ENCODE results near the gene RBMS1.

Gene RBMS1

GRCh38 chr2:160295519-160296207 lies 197.9 kb downstream of the RBMS1 start:
- H3K9ac ChIP-seq (ENCODE audit: low read length) = no peak overlapping the region
- H3K27ac ChIP-seq (ENCODE audit: low read length) = no peak overlapping the region
- no peak overlapping the region for H3K4me2 ChIP-seq (ENCODE audit: low read length)
- no peaks in the 10 kb centered on the region for H3K27me3 ChIP-seq (ENCODE audit: low read depth, low read length)
- H3K9me3 ChIP-seq (ENCODE audit: insufficient read depth, low read length) = no peaks in the 10 kb centered on the region
- no peaks in the 10 kb centered on the region for H4K20me1 ChIP-seq (ENCODE audit: insufficient read depth, low read length)
- no peaks in the 10 kb centered on the region for H3K36me3 ChIP-seq (replicated peaks; ENCODE audit: low read depth, low read length)
- TF ChIP-seq EZH2phosphoT487 (IDR thresholded peaks at IDR 0.05; ENCODE audit: low read depth) (no peak), CTCF (IDR thresholded peaks at IDR 0.05; ENCODE audit: low read depth, low read length) (no peak)
- no peaks in the 10 kb centered on the region for H3K79me2 ChIP-seq (ENCODE audit: low read length)
- no peak overlapping the region for H2AFZ ChIP-seq (ENCODE audit: low read depth, low read length)
- H3K4me1 ChIP-seq (ENCODE audit: low read length) = peaks cover 16% of the 10 kb centered on the region
- no peak overlapping the region for H3K4me3 ChIP-seq (ENCODE audit: low read length)

GRCh38 chr2:160294889-160295288 lies 198.7 kb downstream of the RBMS1 start:
- Histone ChIP-seq H4K20me1 (ENCODE audit: insufficient read depth, low read length) (no peaks in the 10 kb centered on the region), H3K9ac (ENCODE audit: low read length) (no peak overlapping the region), H3K4me1 (ENCODE audit: low read length) (peaks cover 16% of the 10 kb centered on the region), H3K4me3 (ENCODE audit: low read length) (no peak overlapping the region), H2AFZ (ENCODE audit: low read depth, low read length) (no peak overlapping the region), H3K27ac (ENCODE audit: low read length) (no peak overlapping the region), H3K36me3 (replicated peaks; ENCODE audit: low read depth, low read length) (no peaks in the 10 kb centered on the region), H3K27me3 (ENCODE audit: low read depth, low read length) (no peaks in the 10 kb centered on the region), H3K9me3 (ENCODE audit: insufficient read depth, low read length) (no peaks in the 10 kb centered on the region), H3K79me2 (ENCODE audit: low read length) (no peaks in the 10 kb centered on the region), H3K4me2 (ENCODE audit: low read length) (peak overlapping the region; percentile 46; the same call in 1 of the 2 replicates)
- TF ChIP-seq CTCF (IDR thresholded peaks at IDR 0.05; ENCODE audit: low read depth, low read length) (no peak), EZH2phosphoT487 (IDR thresholded peaks at IDR 0.05; ENCODE audit: low read depth) (no peak)

- Histone ChIP-seq H3K9ac (ENCODE audit: low read length) (no peak overlapping the region), H3K4me2 (ENCODE audit: low read length) (peak overlapping the region; percentile 46; the same call in 1 of the 2 replicates), H2AFZ (ENCODE audit: low read depth, low read length) (no peak overlapping the region), H3K4me3 (ENCODE audit: low read length) (no peak overlapping the region), H3K36me3 (replicated peaks; ENCODE audit: low read depth, low read length) (no peaks in the 10 kb centered on the region), H3K79me2 (ENCODE audit: low read length) (no peaks in the 10 kb centered on the region), H3K9me3 (ENCODE audit: insufficient read depth, low read length) (no peaks in the 10 kb centered on the region), H3K27ac (ENCODE audit: low read length) (no peak overlapping the region), H4K20me1 (ENCODE audit: insufficient read depth, low read length) (no peaks in the 10 kb centered on the region), H3K27me3 (ENCODE audit: low read depth, low read length) (no peaks in the 10 kb centered on the region), H3K4me1 (ENCODE audit: low read length) (peaks cover 11% of the 10 kb centered on the region)
- TF ChIP-seq EZH2phosphoT487 (IDR thresholded peaks at IDR 0.05; ENCODE audit: low read depth) (no peak), CTCF (IDR thresholded peaks at IDR 0.05; ENCODE audit: low read depth, low read length) (no peak)
These were observed 199.2 kb downstream of the RBMS1 start for GRCh38 chr2:160294339-160294803.

- Histone ChIP-seq H3K27ac (ENCODE audit: low read length) (no peak overlapping the region), H3K4me2 (ENCODE audit: low read length) (no peak overlapping the region), H3K79me2 (ENCODE audit: low read length) (no peaks in the 10 kb centered on the region), H3K9me3 (ENCODE audit: insufficient read depth, low read length) (no peaks in the 10 kb centered on the region), H3K9ac (ENCODE audit: low read length) (no peak overlapping the region), H3K4me1 (ENCODE audit: low read length) (peaks cover 10% of the 10 kb centered on the region), H3K4me3 (ENCODE audit: low read length) (no peak overlapping the region), H3K27me3 (ENCODE audit: low read depth, low read length) (no peaks in the 10 kb centered on the region), H3K36me3 (replicated peaks; ENCODE audit: low read depth, low read length) (no peaks in the 10 kb centered on the region), H2AFZ (ENCODE audit: low read depth, low read length) (no peak overlapping the region), H4K20me1 (ENCODE audit: insufficient read depth, low read length) (no peaks in the 10 kb centered on the region)
- TF ChIP-seq CTCF (IDR thresholded peaks at IDR 0.05; ENCODE audit: low read depth, low read length) = no peak
- no peak for TF ChIP-seq EZH2phosphoT487 (IDR thresholded peaks at IDR 0.05; ENCODE audit: low read depth)
These were observed 200.1 kb downstream of the RBMS1 start for GRCh38 chr2:160293391-160294091.

All from OCI-LY3 (cell line).